Left lung (tissue), 10 donors: ENCODE results near the gene VTI1A. TPM values are rescaled to one million over a fixed set of nuclear protein-coding genes. Genes with fewer than 3 reads are reported as not detected.
"Not testable (repeated sequence)": the region's sequence is repeated elsewhere in the genome, so short reads cannot be mapped to it uniquely, and the experiment has no call there.

Experiments
- ATAC-seq: fragments of 200-7000 bp; cut with Tn5 transposase; one replicate; pipeline ENCODE4 v1.9.1; 2020; ENCODE audit warnings: moderate library complexity
- DNase-seq, 4 donors: peaks; one replicate each; pipeline ENCODE4 v3.0.0-alpha.2; 2013 to 2020
- H3K27ac ChIP-seq, 2 donors: fragments of 200-600 bp; sonication (generic) in 1 of 2; one replicate each; pipeline versions ENCODE4 v1.5.0 to v1.8.0; 2020 to 2021
- H3K27me3 ChIP-seq, 2 donors: fragments of 200-600 bp; sonication (generic) in 1 of 2; one replicate each; pipeline versions ENCODE4 v1.5.0 to v1.8.0; 2020 to 2021
- H3K36me3 ChIP-seq, 2 donors: fragments of 200-600 bp; sonication (generic) in 1 of 2; one replicate each; pipeline versions ENCODE4 v1.5.0 to v1.8.0; 2020 to 2021
- H3K4me1 ChIP-seq, 2 donors: fragments of 200-600 bp; one replicate each; pipeline ENCODE4 v1.8.0; 2021
- H3K4me3 ChIP-seq, 2 donors: fragments of 200-600 bp; sonication (generic) in 1 of 2; one replicate each; pipeline versions ENCODE4 v1.5.0 to v1.8.0; 2020 to 2021; ENCODE audit warnings: mild to moderate bottlenecking in 1 of 2
- H3K9me3 ChIP-seq, 2 donors: fragments of 200-600 bp; sonication (generic) in 1 of 2; one replicate each; pipeline versions ENCODE4 v1.5.0 to v1.8.0; 2020 to 2021
- intact Hi-C, 2 donors: fragments of 100-400 bp; cut with DNase I; formaldehyde crosslinking; loops; one replicate each; pipeline versions ENCODE4 v1.11.2 to v1.14.2; 2022
- polyA plus RNA-seq, 6 donors: library from polyadenylated mRNA; unstranded; fragments of 120-200 nt; gene quantifications; one replicate each; pipeline ENCODE4 v1.2.1, GENCODE V29; 2013; ENCODE audit not compliant: insufficient read length in 6 of 6
- total RNA-seq, 2 donors: library from RNA; stranded (reverse); fragmentation: NEBNext Ultra II Directional; extraction: Animal tissue kit (Norgen Biotek cat#: 25700); gene quantifications; one replicate each; pipeline ENCODE4 v1.2.1, GENCODE V29; 2021
- TF ChIP-seq, protein P1 (sequence below), 2 donors: fragments of 200-600 bp; sonication (generic) in 1 of 2; IDR thresholded peaks; one replicate each; pipeline versions ENCODE4 v1.5.0 to v1.8.0; 2021; ENCODE audit warnings: antibody characterized with exemption in 2 of 2
- donor health status: DM: no; HTN: yes; CAD: no.
- donor health status: DM: no; HTN: no; CAD: no.

Gene VTI1A
- total and polyA plus RNA-seq, 8 donors, result 13.6 to 39.0 (median 17.7) TPM

GRCh38 chr10:112852306-112852705 is 405.3 kb downstream of the VTI1A start:
- intact Hi-C loops, result no loop called here

GRCh38 chr10:112855134-112855533 is 408.1 kb downstream of the VTI1A start:
- H3K27ac ChIP-seq, result no peak overlapping the region
- ATAC-seq, result no peak
- TF ChIP-seq, protein P1, sequence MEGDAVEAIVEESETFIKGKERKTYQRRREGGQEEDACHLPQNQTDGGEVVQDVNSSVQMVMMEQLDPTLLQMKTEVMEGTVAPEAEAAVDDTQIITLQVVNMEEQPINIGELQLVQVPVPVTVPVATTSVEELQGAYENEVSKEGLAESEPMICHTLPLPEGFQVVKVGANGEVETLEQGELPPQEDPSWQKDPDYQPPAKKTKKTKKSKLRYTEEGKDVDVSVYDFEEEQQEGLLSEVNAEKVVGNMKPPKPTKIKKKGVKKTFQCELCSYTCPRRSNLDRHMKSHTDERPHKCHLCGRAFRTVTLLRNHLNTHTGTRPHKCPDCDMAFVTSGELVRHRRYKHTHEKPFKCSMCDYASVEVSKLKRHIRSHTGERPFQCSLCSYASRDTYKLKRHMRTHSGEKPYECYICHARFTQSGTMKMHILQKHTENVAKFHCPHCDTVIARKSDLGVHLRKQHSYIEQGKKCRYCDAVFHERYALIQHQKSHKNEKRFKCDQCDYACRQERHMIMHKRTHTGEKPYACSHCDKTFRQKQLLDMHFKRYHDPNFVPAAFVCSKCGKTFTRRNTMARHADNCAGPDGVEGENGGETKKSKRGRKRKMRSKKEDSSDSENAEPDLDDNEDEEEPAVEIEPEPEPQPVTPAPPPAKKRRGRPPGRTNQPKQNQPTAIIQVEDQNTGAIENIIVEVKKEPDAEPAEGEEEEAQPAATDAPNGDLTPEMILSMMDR (IDR thresholded peaks at IDR 0.05), result no peak
- DNase-seq, result no peak
- intact Hi-C loops, result no loop called here
- H3K36me3 ChIP-seq, result no peaks in the 10 kb centered on the region
- H3K9me3 ChIP-seq, result no peaks in the 10 kb centered on the region
- H3K27me3 ChIP-seq, result no peaks in the 10 kb centered on the region
- H3K4me1 ChIP-seq, result peaks cover 0 to 18% of the 10 kb centered on the region in 2 donors
- H3K4me3 ChIP-seq, result no peak overlapping the region

More at GRCh38 chr10:112852306-112852705, 405.3 kb downstream of the VTI1A start:
- no peaks in the 10 kb centered on the region for H3K36me3 ChIP-seq
- H3K27ac ChIP-seq, result no peak overlapping the region
- DNase-seq, result peak in 1 of 4 donors; percentile 76
- peak; percentile 79 for ATAC-seq
- H3K4me3 ChIP-seq, result no peak overlapping the region
- TF ChIP-seq, protein P1 (IDR thresholded peaks at IDR 0.05), result no peak
- H3K9me3 ChIP-seq, result peaks cover 0 to 15% of the 10 kb centered on the region in 2 donors
- peaks cover 0 to 18% of the 10 kb centered on the region in 2 donors for H3K4me1 ChIP-seq
- no peaks in the 10 kb centered on the region for H3K27me3 ChIP-seq

- ATAC-seq, result no peak
- no peaks in the 10 kb centered on the region for H3K9me3 ChIP-seq
- H3K4me3 ChIP-seq, result no peak overlapping the region
- peaks cover 0 to 9% of the 10 kb centered on the region in 2 donors for H3K4me1 ChIP-seq
- intact Hi-C loops, result no loop called here
- no peaks in the 10 kb centered on the region for H3K36me3 ChIP-seq
- H3K27ac ChIP-seq, result no peak overlapping the region
- TF ChIP-seq, protein P1 (IDR thresholded peaks at IDR 0.05), result no peak
- DNase-seq, result no peak
- H3K27me3 ChIP-seq, result no peaks in the 10 kb centered on the region
Observed at GRCh38 chr10:112857493-112857892, 410.5 kb downstream of the VTI1A start.

DNA sequence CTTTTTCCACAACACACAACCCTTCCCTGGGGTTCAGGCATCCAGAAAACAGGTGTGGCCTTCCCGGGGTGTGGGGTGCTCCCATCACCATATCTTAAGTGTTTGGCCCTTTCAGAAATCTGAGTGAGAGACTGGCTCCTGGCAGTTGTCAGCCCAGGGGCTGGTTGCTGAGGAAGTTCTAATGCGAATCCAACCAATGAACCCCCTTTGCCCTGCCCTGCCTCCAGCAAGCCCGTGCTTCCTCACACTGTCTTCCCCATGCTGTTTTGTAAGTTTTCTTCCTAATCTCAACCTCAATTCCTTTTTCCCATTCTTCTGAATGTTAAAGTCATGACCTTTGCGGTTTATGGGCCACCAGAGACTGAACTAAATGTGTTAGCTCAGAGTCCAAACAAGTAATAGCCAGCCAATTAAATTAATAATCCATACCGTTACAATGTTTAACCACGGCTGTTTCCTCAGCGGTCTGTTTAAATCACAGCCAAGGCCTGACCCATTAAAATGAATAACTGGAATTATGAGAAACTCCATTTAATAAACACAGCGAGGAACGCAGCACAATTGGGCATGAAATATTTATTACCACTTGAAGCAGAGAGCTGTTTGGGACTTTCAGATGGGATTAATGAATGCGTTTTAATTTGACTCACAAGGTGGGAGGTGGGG is 412.1 kb downstream of the VTI1A start:
- intact Hi-C loops, result no loop called here
- Histone ChIP-seq H3K27ac (no peak overlapping the region), H3K4me3 (no peak overlapping the region), H3K4me1 (no peaks in the 10 kb centered on the region), H3K9me3 (peaks cover 0 to 12% of the 10 kb centered on the region in 2 donors), H3K36me3 (no peaks in the 10 kb centered on the region), H3K27me3 (no peaks in the 10 kb centered on the region)
- DNase-seq (no peak), ATAC-seq (no peak)
- TF ChIP-seq, protein P1 (IDR thresholded peaks at IDR 0.05), result no peak

- H3K4me1 ChIP-seq, result no peaks in the 10 kb centered on the region
- TF ChIP-seq, protein P1 (IDR thresholded peaks at IDR 0.05), result no peak
- peaks cover 0 to 19% of the 10 kb centered on the region in 2 donors for H3K9me3 ChIP-seq
- ATAC-seq, result no peak
- H3K36me3 ChIP-seq, result no peaks in the 10 kb centered on the region
- intact Hi-C loops, result no loop called here
- no peak overlapping the region for H3K4me3 ChIP-seq
- H3K27ac ChIP-seq, result no peak overlapping the region
- no peaks in the 10 kb centered on the region for H3K27me3 ChIP-seq
- no peak for DNase-seq
Observed at GRCh38 chr10:112859793-112860192, 412.8 kb downstream of the VTI1A start.

- H3K4me3 ChIP-seq, H3K36me3 ChIP-seq, H3K27ac ChIP-seq, ATAC-seq, H3K27me3 ChIP-seq, DNase-seq, intact Hi-C loops, H3K4me1 ChIP-seq: not testable (repeated sequence)
- peaks cover 0 to 20% of the 10 kb centered on the region in 2 donors for H3K9me3 ChIP-seq
Observed at GRCh38 chr10:112863461-112863860, 416.4 kb downstream of the VTI1A start.
